ENCODE measurements around the gene PIGA.

- TF ChIP-seq TEAD4 (CRISPR knock-in tag; IDR thresholded peaks at IDR 0.05) (no peak), CTCF (IDR thresholded peaks at IDR 0.05) (no peak), ATF3 (CRISPR knock-in tag; conservative IDR thresholded peaks at IDR 0.05) (no peak), E2F1 (CRISPR knock-in tag; IDR thresholded peaks at IDR 0.05) (no peak), IRF1 (CRISPR knock-in tag; IDR thresholded peaks at IDR 0.05) (no peak), SMAD4 (CRISPR knock-in tag; IDR thresholded peaks at IDR 0.05) (no peak), ATF1 (CRISPR knock-in tag; IDR thresholded peaks at IDR 0.05) (no peak), STAT6 (CRISPR knock-in tag; conservative IDR thresholded peaks at IDR 0.05; ENCODE audit: low read depth) (no peak), JUN (CRISPR knock-in tag; IDR thresholded peaks at IDR 0.05) (no peak), E2F4 (CRISPR knock-in tag; IDR thresholded peaks at IDR 0.05; ENCODE audit: borderline replicate concordance, low read depth) (no peak), ETV6 (CRISPR knock-in tag; IDR thresholded peaks at IDR 0.05) (no peak), NFYB (CRISPR knock-in tag; conservative IDR thresholded peaks at IDR 0.05; ENCODE audit: low read depth) (no peak), CREM (CRISPR knock-in tag; IDR thresholded peaks at IDR 0.05) (no peak)
These were observed 19.8 kb downstream of the PIGA start, which contains the start of gene ASB11 for GRCh38 chrX:15315509-15315908.

Measured in WTC11 (cell line).